ENCODE results near the gene DERL3.

The DERL3 gene

GRCh38 chr22:23847310-23847920 lies 8.6 kb upstream of the DERL3 start:
- DNase-seq (ENCODE audit: low read depth, low spot score), result no peak

GRCh38 chr22:23846081-23846469 lies 7.3 kb upstream of the DERL3 start:
- DNase-seq (ENCODE audit: low read depth, low spot score), result no peak

GRCh38 chr22:23845265-23846080 lies 6.7 kb upstream of the DERL3 start:
- no peak for DNase-seq (ENCODE audit: low read depth, low spot score)

- no peak for DNase-seq (ENCODE audit: low read depth, low spot score)
Measured at GRCh38 chr22:23844739-23845202, 6.0 kb upstream of the DERL3 start.

GRCh38 chr22:23842599-23842998 lies 3.8 kb upstream of the DERL3 start:
- DNase-seq (ENCODE audit: low read depth, low spot score), result no peak

- DNase-seq (ENCODE audit: low read depth, low spot score), result no peak
Measured at GRCh38 chr22:23841736-23842445, 3.1 kb upstream of the DERL3 start.

GRCh38 chr22:23841292-23841691 lies 2.5 kb upstream of the DERL3 start:
- no peak for DNase-seq (ENCODE audit: low read depth, low spot score)

- DNase-seq (ENCODE audit: low read depth, low spot score), result no peak
Measured at GRCh38 chr22:23840026-23840425, 1.2 kb upstream of the DERL3 start.

GRCh38 chr22:23837911-23838680 lies 710 bp downstream of the DERL3 start:
- DNase-seq (ENCODE audit: low read depth, low spot score), result no peak

- DNase-seq (ENCODE audit: low read depth, low spot score), result no peak
Measured at GRCh38 chr22:23837496-23837859, 1.3 kb downstream of the DERL3 start.

GRCh38 chr22:23836692-23837495 lies 1.9 kb downstream of the DERL3 start:
- no peak for DNase-seq (ENCODE audit: low read depth, low spot score)

- no peak for DNase-seq (ENCODE audit: low read depth, low spot score)
Measured at GRCh38 chr22:23836281-23836680, 2.5 kb downstream of the DERL3 start.

GRCh38 chr22:23835484-23836144 lies 3.2 kb downstream of the DERL3 start:
- DNase-seq (ENCODE audit: low read depth, low spot score), result no peak

- no peak for DNase-seq (ENCODE audit: low read depth, low spot score)
Measured at GRCh38 chr22:23834793-23835483, 3.9 kb downstream of the DERL3 start.

GRCh38 chr22:23834406-23834792 lies 4.4 kb downstream of the DERL3 start:
- no peak for DNase-seq (ENCODE audit: low read depth, low spot score)

- DNase-seq (ENCODE audit: low read depth, low spot score), result no peak
Measured at GRCh38 chr22:23833911-23834317, 4.9 kb downstream of the DERL3 start.

GRCh38 chr22:23833017-23833751 lies 5.6 kb downstream of the DERL3 start:
- no peak for DNase-seq (ENCODE audit: low read depth, low spot score)

GRCh38 chr22:23832226-23833016 lies 6.4 kb downstream of the DERL3 start:
- no peak for DNase-seq (ENCODE audit: low read depth, low spot score)

Data from smooth muscle cell of the brain vasculature (primary cell).